GM23338 (cell line): ENCODE data around the gene TBPL1. TPM values are rescaled to one million over a fixed set of nuclear protein-coding genes. Genes with fewer than 3 reads are reported as not detected.

Experiments used
- ATAC-seq: fragments of 200-7000 bp; cut with Tn5 transposase; 3 replicates; pipeline ENCODE4 v1.9.1; 2020
- DNase-seq: peaks from one replicate; pipeline ENCODE4 v3.0.0-alpha.2; 2015; ENCODE audit warnings: low spot score
- H2AFZ ChIP-seq: fragments of 200-600 bp; sonication (generic); 2 replicates; pipeline ENCODE4 v1.8.0; 2016; ENCODE audit warnings: antibody characterized with exemption, mild to moderate bottlenecking, moderate library complexity
- H3F3A ChIP-seq: fragments of 200-600 bp; sonication (generic); replicated peaks from 2 replicates; pipeline ENCODE4 v1.8.0; 2017; ENCODE audit warnings: antibody characterized with exemption, mixed run types, low read depth
- H3K27ac ChIP-seq: fragments of 200-600 bp; sonication (generic); 2 replicates; pipeline ENCODE4 v1.6.1; 2016; ENCODE audit warnings: low read depth
- H3K27me3 ChIP-seq: fragments of 200-600 bp; sonication (generic); 2 replicates; pipeline ENCODE4 v1.8.0; 2016; ENCODE audit warnings: mild to moderate bottlenecking, mixed run types, moderate library complexity; ENCODE audit not compliant: insufficient read depth
- H3K36me3 ChIP-seq: fragments of 200-600 bp; sonication (generic); 2 replicates; pipeline ENCODE4 v1.8.0; 2016; ENCODE audit warnings: mild to moderate bottlenecking; ENCODE audit not compliant: insufficient read depth
- H3K4me1 ChIP-seq: fragments of 200-600 bp; sonication (generic); 2 replicates; pipeline ENCODE4 v1.8.0; 2016; ENCODE audit warnings: mild to moderate bottlenecking, moderate library complexity; ENCODE audit not compliant: insufficient read depth
- H3K4me2 ChIP-seq: fragments of 200-600 bp; sonication (generic); 2 replicates; pipeline ENCODE4 v1.7.1; 2017; ENCODE audit warnings: mixed run types
- H3K4me3 ChIP-seq: fragments of 200-600 bp; sonication (generic); 2 replicates; pipeline ENCODE4 v1.6.1; 2016; ENCODE audit warnings: mixed run types
- H3K79me2 ChIP-seq: fragments of 200-600 bp; sonication (generic); replicated peaks from 2 replicates; pipeline ENCODE4 v1.8.0; 2017; ENCODE audit warnings: mild to moderate bottlenecking; ENCODE audit not compliant: insufficient read depth
- H3K9me2 ChIP-seq: fragments of 200-600 bp; sonication (generic); 2 replicates; pipeline ENCODE4 v1.8.0; 2017; ENCODE audit not compliant: insufficient read depth
- H4K20me1 ChIP-seq: fragments of 200-600 bp; sonication (generic); replicated peaks from 2 replicates; pipeline ENCODE4 v1.8.0; 2017; ENCODE audit warnings: mild to moderate bottlenecking; ENCODE audit not compliant: insufficient read depth
- H3K27ac Mint-ChIP-seq: 2 replicates; pipeline ENCODE4 v1.8.0; 2020; ENCODE audit warnings: inconsistent platforms, mild to moderate bottlenecking, moderate library complexity, mixed read lengths
- H3K27me3 Mint-ChIP-seq: 3 replicates; pipeline ENCODE4 v1.8.0; 2022; ENCODE audit warnings: low read depth, mild to moderate bottlenecking, moderate library complexity, mixed read lengths, inconsistent platforms; ENCODE audit not compliant: insufficient read depth, poor library complexity
- H3K36me3 Mint-ChIP-seq: 3 replicates; pipeline ENCODE4 v1.8.0; 2021; ENCODE audit warnings: low read depth, mild to moderate bottlenecking, inconsistent platforms, moderate library complexity, mixed read lengths
- H3K4me1 Mint-ChIP-seq: 3 replicates; pipeline ENCODE4 v1.8.0; 2020; ENCODE audit warnings: mild to moderate bottlenecking, inconsistent platforms, mixed read lengths
- H3K4me3 Mint-ChIP-seq: 3 replicates; pipeline ENCODE4 v1.8.0; 2021; ENCODE audit warnings: moderate library complexity, mild to moderate bottlenecking, inconsistent platforms, mixed read lengths
- H3K9me3 Mint-ChIP-seq: 3 replicates; pipeline ENCODE4 v1.8.0; 2020; ENCODE audit warnings: moderate library complexity, mild to moderate bottlenecking, inconsistent platforms, mixed read lengths
- CREB1 ChIP-seq: fragments of 250-450 bp; sonication (Bioruptor Pico); IDR thresholded peaks from 2 replicates; pipeline ENCODE4 v1.5.0; 2020; ENCODE audit warnings: low read depth, mild to moderate bottlenecking, moderate library complexity
- ETS1 ChIP-seq: IDR thresholded peaks from 2 replicates; pipeline ENCODE4 v1.6.1; 2016; ENCODE audit warnings: antibody characterized with exemption
- JUNB ChIP-seq: IDR thresholded peaks from one replicate; pipeline ENCODE4 v1.6.1; 2016; ENCODE audit warnings: antibody characterized with exemption; ENCODE audit not compliant: unreplicated experiment
- POLR2AphosphoS5 ChIP-seq: IDR thresholded peaks from 2 replicates; pipeline ENCODE4 v1.6.1; 2016; ENCODE audit warnings: antibody characterized with exemption, low read depth
- REST ChIP-seq: IDR thresholded peaks from one replicate; pipeline ENCODE4 v1.6.1; 2018; ENCODE audit warnings: antibody characterized with exemption; ENCODE audit not compliant: unreplicated experiment
- STAT1 ChIP-seq: IDR thresholded peaks from one replicate; pipeline ENCODE4 v1.6.1; 2016; ENCODE audit warnings: antibody characterized with exemption; ENCODE audit not compliant: unreplicated experiment
- ZNF114 ChIP-seq: fragments of 250-450 bp; sonication (Bioruptor Pico); IDR thresholded peaks from 2 replicates; pipeline ENCODE4 v1.5.0; 2020; ENCODE audit warnings: mild to moderate bottlenecking, moderate library complexity
- ZNF331 ChIP-seq: fragments of 250-450 bp; sonication (Bioruptor Pico); IDR thresholded peaks from 2 replicates; pipeline ENCODE4 v1.5.0; 2020; ENCODE audit warnings: low read depth, mild to moderate bottlenecking, moderate library complexity
- ZNF462 ChIP-seq: fragments of 250-450 bp; sonication (Bioruptor Pico); IDR thresholded peaks from 2 replicates; pipeline ENCODE4 v1.5.0; 2020; ENCODE audit warnings: mild to moderate bottlenecking, moderate library complexity
- long read RNA-seq: library from polyadenylated mRNA; unstranded; transcript quantifications from one replicate; pipeline ENCODE4 v2.0.0, GENCODE V29; 2020; ENCODE audit not compliant: unreplicated experiment
- polyA plus RNA-seq: library from polyadenylated mRNA; unstranded; fragments of >200 nt; fragmentation: Nextera tagmentation; extraction: Ambion mirVana; gene quantifications from 2 replicates; pipeline ENCODE4 v1.2.1, GENCODE V29; 2016
- total RNA-seq: library from RNA; depleted of rRNA; stranded (reverse); fragments of >200 nt; shearing (Covaris generic); gene quantifications from 2 replicates; pipeline ENCODE4 v1.2.3, GENCODE V29; 2014; rRNA removed

The TBPL1 gene
- 72.9 and 94.9 TPM in 2 replicates for total RNA-seq
- polyA plus RNA-seq, result 139 and 144 TPM in 2 replicates
- long read RNA-seq, full-length matches to known transcripts, result 63 of 67 reads
- long read RNA-seq, partial matches to known transcripts, result 0 of 67 reads
- long read RNA-seq, other reads (novel, unspliced or antisense), result 4 of 67 reads

- H2AFZ ChIP-seq, result peak within 1 kb of the TSS; percentile 70
- peak within 1 kb of the TSS; percentile 57 for H3K4me3 ChIP-seq
- TF ChIP-seq CREB1, result peak; percentile 72
- TF ChIP-seq ZNF331, result no peak
- no peak for TF ChIP-seq ZNF114 (CRISPR knock-in tag)
- TF ChIP-seq STAT1, result no peak
- no peak for TF ChIP-seq ZNF462 (CRISPR knock-in tag)
- no peak for TF ChIP-seq REST
- TF ChIP-seq JUNB, result no peak
- TF ChIP-seq ETS1, result peak; percentile 84
- peak; percentile 85 for TF ChIP-seq POLR2AphosphoS5
- H3K9me2 ChIP-seq, result no peaks in the 10 kb centered on the region
- H3K27me3 ChIP-seq, result no peaks in the 10 kb centered on the region
- no peaks in the 10 kb centered on the region for H3F3A ChIP-seq
- peak within 1 kb of the TSS; percentile 37; the same call in 1 of the 2 replicates for H3K27ac ChIP-seq
- H3K27me3 Mint-ChIP-seq, result peaks cover 9% of the 10 kb centered on the region
- DNase-seq, result peak; percentile 97
- no peaks in the 10 kb centered on the region for H3K36me3 Mint-ChIP-seq
- H3K4me1 Mint-ChIP-seq, result peaks cover 34% of the 10 kb centered on the region
- H3K36me3 ChIP-seq, result no peaks in the 10 kb centered on the region
- H3K4me2 ChIP-seq, result peak within 1 kb of the TSS; percentile 92
- no peaks in the 10 kb centered on the region for H3K9me3 Mint-ChIP-seq
- peaks cover 23% of the 10 kb centered on the region for H3K4me1 ChIP-seq
- H3K4me3 Mint-ChIP-seq, result peak within 1 kb of the TSS; percentile 98
- ATAC-seq, result peak; percentile 96
- peaks cover 20% of the 10 kb centered on the region for H4K20me1 ChIP-seq
- peaks cover 46% of the 10 kb centered on the region for H3K79me2 ChIP-seq
- H3K27ac Mint-ChIP-seq, result peak within 1 kb of the TSS; percentile 84
These were observed at the start of gene TBPL1 for GRCh38 chr6:133952815-133953633. TBPL1 (plus strand) TSS chr6:133953224; CDS start chr6:133980126, 26,902 bp downstream.
